K562 (cell line): ENCODE results near the gene CRIP1. TPM values are rescaled to one million over a fixed set of nuclear protein-coding genes. Genes with fewer than 3 reads are reported as not detected.

Experiments
- ATAC-seq: fragments of 200-7000 bp; cut with Tn5 transposase; 3 replicates; pipeline ENCODE4 v1.9.1; 2020; ENCODE audit warnings: moderate library complexity
- BruUV-seq: library from RNA; stranded (reverse); fragments of 400-500 nt; replicated peaks from 2 replicates; lab custom pipeline; 2021; lab: Mats Ljungman, UMichigan
- CTCF ChIA-PET: fragments of 300-600 bp; formaldehyde crosslinking; extraction: SDS; loops from one replicate; lab custom pipeline; 2021; ENCODE audit warnings: low intra/inter-chr PET ratio; lab: Yijun Ruan, JAX
- POLR2A ChIA-PET: fragments of 300-600, 350-650 bp; sonication (Branson Sonifier 250); formaldehyde crosslinking; extraction: SDS; loops from one replicate; lab custom pipeline; 2021; ENCODE audit warnings: antibody characterized with exemption, inconsistent platforms; lab: Yijun Ruan, JAX
- DNase-seq, 4 experiments: peaks; one replicate each; pipeline versions ENCODE4 v3.0.0 to v3.0.0-alpha.2; 2011 to 2018; ENCODE audit warnings: low spot score in 3 of 4, mixed read lengths in 3 of 4; ENCODE audit errors: extremely low read depth in 1 of 4
- FAIRE-seq: peaks from 2 replicates; lab custom pipeline; 2011; peaks lifted over from hg19 to GRCh38; lab: Jason Lieb, UNC
- H2AFZ ChIP-seq: 2 replicates; pipeline ENCODE4 v1.6.0; 2011; ENCODE audit warnings: low read depth, low read length, control low read depth, inconsistent platforms
- H3K27ac ChIP-seq: fragments of 200-600 bp; 3 replicates; pipeline ENCODE4 v1.8.0; 2011; ENCODE audit warnings: low read depth, mild to moderate bottlenecking, control low read depth, inconsistent platforms, low read length, moderate library complexity, mixed read lengths; ENCODE audit errors: extremely low read depth
- H3K27me3 ChIP-seq, 2 experiments: fragments of 300-600 bp in 1 of 2; 2 replicates in 1 of 2; 3 replicates in 1 of 2; pipeline versions ENCODE4 v1.6.0 to v1.8.0; 2011; ENCODE audit warnings: inconsistent platforms in 2 of 2, low read length in 2 of 2, mild to moderate bottlenecking in 1 of 2, mixed read lengths in 1 of 2, moderate library complexity in 1 of 2; ENCODE audit not compliant: control insufficient read depth in 2 of 2, insufficient read depth in 2 of 2
- H3K36me3 ChIP-seq: fragments of 300-600 bp; 3 replicates; pipeline ENCODE4 v1.8.0; 2011; ENCODE audit warnings: mild to moderate bottlenecking, low read length, inconsistent platforms; ENCODE audit not compliant: control insufficient read depth, insufficient read depth
- H3K4me1 ChIP-seq, 2 experiments: fragments of 200-600 bp in 1 of 2; replicated peaks in 1 of 2; 2 replicates in 1 of 2; 3 replicates in 1 of 2; pipeline versions ENCODE4 v1.5.1 to v1.8.0; 2011; ENCODE audit warnings: inconsistent platforms in 2 of 2, low read length in 2 of 2, mild to moderate bottlenecking in 1 of 2, mixed read lengths in 1 of 2, moderate library complexity in 1 of 2; ENCODE audit not compliant: control insufficient read depth in 2 of 2, insufficient read depth in 2 of 2
- H3K4me2 ChIP-seq: 2 replicates; pipeline ENCODE4 v1.6.1; 2011; ENCODE audit warnings: low read length, control low read depth, inconsistent platforms, mixed read lengths; ENCODE audit not compliant: insufficient read depth
- H3K4me3 ChIP-seq: fragments of 200-600 bp; sonication (generic), shearing (Covaris generic); 2 replicates; pipeline ENCODE4 v1.5.1; 2016; ENCODE audit warnings: control low read depth, inconsistent platforms
- H3K79me2 ChIP-seq: fragments of 200-600 bp; 3 replicates; pipeline ENCODE4 v1.8.0; 2011; ENCODE audit warnings: low read length, inconsistent platforms; ENCODE audit not compliant: control insufficient read depth, insufficient read depth
- H3K9ac ChIP-seq, 2 experiments: 2 replicates each; pipeline versions ENCODE4 v1.6.0 to v1.6.1; 2011; ENCODE audit warnings: low read depth in 2 of 2, low read length in 2 of 2, control low read depth in 1 of 2, inconsistent platforms in 1 of 2, mild to moderate bottlenecking in 1 of 2, mixed read lengths in 1 of 2; ENCODE audit not compliant: insufficient read depth in 1 of 2
- H3K9me1 ChIP-seq: one replicate; pipeline ENCODE4 v1.6.0; 2011; ENCODE audit warnings: inconsistent platforms, mild to moderate bottlenecking, low read length, moderate library complexity; ENCODE audit not compliant: control insufficient read depth, insufficient read depth
- H3K9me3 ChIP-seq: replicated peaks from 2 replicates; pipeline ENCODE4 v1.5.1; 2011; ENCODE audit warnings: low read depth, low read length, inconsistent platforms; ENCODE audit not compliant: control insufficient read depth, insufficient read depth
- H4K20me1 ChIP-seq: replicated peaks from 2 replicates; pipeline ENCODE4 v1.6.1; 2011; ENCODE audit warnings: low read length, inconsistent platforms, mixed read lengths; ENCODE audit not compliant: control insufficient read depth, insufficient read depth
- ARID3B ChIP-seq: fragments of 250-450 bp; sonication (Bioruptor Pico); IDR thresholded peaks from 2 replicates; pipeline ENCODE4 v1.4.0; 2020; ENCODE audit warnings: borderline replicate concordance
- HIVEP1 ChIP-seq: fragments of 250-450 bp; sonication (Bioruptor Pico); IDR thresholded peaks from 2 replicates; pipeline ENCODE4 v1.4.0; 2020; ENCODE audit warnings: mild to moderate bottlenecking
- HMG20B ChIP-seq: fragments of 250-450 bp; sonication (Bioruptor Pico); IDR thresholded peaks from 2 replicates; pipeline ENCODE4 v1.5.0; 2021; ENCODE audit warnings: mild to moderate bottlenecking
- KLF10 ChIP-seq: fragments of 250-450 bp; sonication (Bioruptor Pico); IDR thresholded peaks from 2 replicates; pipeline ENCODE4 v1.6.1; 2021; ENCODE audit warnings: matching md5 sums
- MNT ChIP-seq, 2 experiments: fragments of 450-650 bp; conservative IDR thresholded peaks; 2 replicates each; pipeline ENCODE4 v1.6.1; 2017; ENCODE audit warnings: mild to moderate bottlenecking in 2 of 2, moderate library complexity in 2 of 2
- NR4A1 ChIP-seq, 2 experiments: fragments of 250-450 bp in 1 of 2; fragments of 450-650 bp in 1 of 2; sonication (Bioruptor Pico) in 1 of 2; IDR thresholded peaks; 2 replicates each; pipeline versions ENCODE4 v1.4.0 to v1.6.1; 2016 to 2020; ENCODE audit warnings: mild to moderate bottlenecking in 2 of 2, missing compliant biosample characterization in 1 of 2, missing genetic modification characterization in 1 of 2, moderate library complexity in 1 of 2
- PPARD ChIP-seq: fragments of 250-450 bp; sonication (Bioruptor Pico); IDR thresholded peaks from 2 replicates; pipeline ENCODE4 v1.8.0; 2022; ENCODE audit warnings: inconsistent platforms, mild to moderate bottlenecking, moderate library complexity
- SETDB1 ChIP-seq: IDR thresholded peaks from one replicate; pipeline ENCODE4 v1.6.1; 2012; ENCODE audit warnings: low read length, control low read depth, inconsistent platforms
- ZFP91 ChIP-seq: sonication (generic); formaldehyde crosslinking; IDR thresholded peaks from 2 replicates; pipeline ENCODE4 v1.8.0; 2022; ENCODE audit warnings: mild to moderate bottlenecking, missing genetic modification reagents
- ZNF324 ChIP-seq: fragments of 250-450 bp; sonication (Bioruptor Pico); IDR thresholded peaks from 2 replicates; pipeline ENCODE4 v1.4.0; 2020; ENCODE audit warnings: mild to moderate bottlenecking
- ZNF395 ChIP-seq: fragments of 200-800 bp; sonication (Bioruptor generic); IDR thresholded peaks from 2 replicates; pipeline ENCODE4 v1.6.1; 2017; ENCODE audit warnings: missing genetic modification characterization, missing compliant biosample characterization
- WGBS: fragments of 100-300 bp; shearing (Covaris generic); methylation state at CpG from one replicate; pipeline ENCODE4 v1.1.6; 2016; ENCODE audit warnings: low coverage, mixed read lengths; ENCODE audit not compliant: insufficient coverage; ENCODE audit errors: missing lambda C conversion rate; 5-methylcytosine and 5-hydroxymethylcytosine counted together
- in situ Hi-C: fragments of 300-500 bp; cut with MboI; formaldehyde crosslinking; loops from 4 replicates; pipeline ENCODE4 v1.15.0; 2018; ENCODE audit warnings: inconsistent platforms, mixed read lengths
- intact Hi-C: fragments of 100-400 bp; cut with micrococcal nuclease; formaldehyde crosslinking; loops from 2 replicates; pipeline ENCODE4 v1.14.2; 2022
- polyA plus RNA-seq, 8 experiments: library from polyadenylated mRNA; depleted of rRNA in 4 of 8; stranded (reverse) in 5 of 8; unstranded in 3 of 8; fragments of >200 nt; fragmentation: Nextera tagmentation in 2 of 8; fragmentation: Illumina TruSeq in 1 of 8; extraction: Ambion mirVana in 2 of 8; extraction: Trizol in 1 of 8; gene quantifications; 2 replicates each; pipeline versions ENCODE4 v1.2.1 to v1.2.3, GENCODE V29; 2011 to 2014; ENCODE audit warnings: inconsistent platforms in 1 of 8, missing spikeins in 1 of 8
- total RNA-seq, 7 experiments: library from RNA; depleted of rRNA in 6 of 7; stranded (reverse); fragments of >200 nt in 6 of 7; fragmentation: Illumina TruSeq in 2 of 7; extraction: Trizol in 2 of 7; gene quantifications; 2 replicates each; pipeline versions ENCODE4 v1.2.1 to v1.2.3, GENCODE V29; 2011 to 2021; ENCODE audit warnings: low replicate concordance in 1 of 7
- TF ChIP-seq, protein P1 (sequence below): fragments of 250-450 bp; sonication (Bioruptor Pico); IDR thresholded peaks from 2 replicates; pipeline ENCODE4 v1.8.0; 2022; ENCODE audit warnings: moderate library complexity, mild to moderate bottlenecking, inconsistent platforms

The CRIP1 gene
- total and polyA plus RNA-seq, 9 of the 15 experiments (the other 6 are each of a cell fraction or from before 2014, with no cell fraction given), result 0.11 to 0.58 (median 0.14) TPM; not detected in 6

DNA sequence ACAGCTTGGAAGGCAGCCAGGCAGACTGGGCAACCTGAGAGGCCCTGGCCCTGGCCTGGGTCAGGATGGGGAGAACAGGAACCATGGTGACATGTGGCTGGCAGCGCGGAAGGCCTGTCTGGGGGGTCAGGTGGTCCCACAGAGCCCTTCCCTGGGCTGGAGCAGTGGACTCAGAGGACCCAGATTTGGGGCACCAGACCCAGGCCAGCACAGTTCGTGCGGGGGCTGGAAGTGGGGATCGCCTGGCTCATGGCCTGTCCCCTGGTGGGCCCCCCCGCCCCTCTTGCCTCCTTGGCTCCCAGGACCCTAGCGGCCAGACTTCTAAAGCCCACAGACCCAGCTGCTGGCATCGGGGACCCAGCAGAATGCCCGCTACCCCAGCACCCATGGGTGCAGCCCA, 45.7 kb upstream of the CRIP1 start:
- H3K36me3 ChIP-seq, result peaks cover 51% of the 10 kb centered on the region; the same call in 1 of the 3 replicates
- no peak overlapping the region for H3K4me3 ChIP-seq
- H3K9ac ChIP-seq, result no peak overlapping the region
- ChIA-PET POLR2A (no interaction called here), CTCF (no interaction called here)
- peaks cover 34% of the 10 kb centered on the region for H3K79me2 ChIP-seq
- peaks cover 0 to 49% of the 10 kb centered on the region in 2 experiments; a peak in 2 of 5 replicates for H3K4me1 ChIP-seq
- H2AFZ ChIP-seq, result no peak overlapping the region
- ATAC-seq, result no peak
- no peak overlapping the region for H3K27ac ChIP-seq
- TF ChIP-seq KLF10 (CRISPR knock-in tag) (no peak), SETDB1 (no peak), MNT (conservative IDR thresholded peaks at IDR 0.05) (no peak), ZFP91 (no peak), NR4A1 (CRISPR knock-in tag; IDR thresholded peaks at IDR 0.05) (no peak), NR4A1 (tag; IDR thresholded peaks at IDR 0.05) (no peak), ARID3B (CRISPR knock-in tag) (no peak), HIVEP1 (CRISPR knock-in tag) (no peak), ZNF324 (no peak), PPARD (CRISPR knock-in tag) (no peak), HMG20B (no peak), ZNF395 (no peak)
- TF ChIP-seq, protein P1, sequence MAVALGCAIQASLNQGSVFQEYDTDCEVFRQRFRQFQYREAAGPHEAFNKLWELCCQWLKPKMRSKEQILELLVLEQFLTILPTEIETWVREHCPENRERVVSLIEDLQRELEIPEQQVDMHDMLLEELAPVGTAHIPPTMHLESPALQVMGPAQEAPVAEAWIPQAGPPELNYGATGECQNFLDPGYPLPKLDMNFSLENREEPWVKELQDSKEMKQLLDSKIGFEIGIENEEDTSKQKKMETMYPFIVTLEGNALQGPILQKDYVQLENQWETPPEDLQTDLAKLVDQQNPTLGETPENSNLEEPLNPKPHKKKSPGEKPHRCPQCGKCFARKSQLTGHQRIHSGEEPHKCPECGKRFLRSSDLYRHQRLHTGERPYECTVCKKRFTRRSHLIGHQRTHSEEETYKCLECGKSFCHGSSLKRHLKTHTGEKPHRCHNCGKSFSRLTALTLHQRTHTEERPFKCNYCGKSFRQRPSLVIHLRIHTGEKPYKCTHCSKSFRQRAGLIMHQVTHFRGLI (CRISPR knock-in tag), result no peak
- no peak overlapping the region for H3K4me2 ChIP-seq
- H4K20me1 ChIP-seq, result peaks cover 8% of the 10 kb centered on the region; the same call in 1 of the 2 replicates
- WGBS, result 100% methylated on average over 3 of the region's 9 CpGs
- no peaks in the 10 kb centered on the region for H3K27me3 ChIP-seq
- H3K9me1 ChIP-seq, result no peaks in the 10 kb centered on the region
- in situ Hi-C loops (no loop called here), intact Hi-C loops (no loop called here)
- FAIRE-seq, result no peak
- no peak for DNase-seq
- no TSS peak for BruUV-seq
- H3K9me3 ChIP-seq, result no peaks in the 10 kb centered on the region
